Mammary epithelial cell (primary cell): ENCODE measurements around the gene LNX1.

Experiments used
- CTCF ChIP-seq, 2 donors: IDR thresholded peaks in 1 of 2; conservative IDR thresholded peaks in 1 of 2; 2 replicates each; pipeline ENCODE4 v1.5.1; 2011 to 2012; ENCODE audit warnings: inconsistent platforms in 2 of 2, low read length in 2 of 2, mild to moderate bottlenecking in 2 of 2, control low read depth in 1 of 2, low read depth in 1 of 2; ENCODE audit not compliant: insufficient read depth in 1 of 2; ENCODE audit errors: extremely low read depth in 1 of 2
- EZH2 ChIP-seq: IDR thresholded peaks from 2 replicates; pipeline ENCODE4 v1.6.1; 2012; ENCODE audit warnings: low read length, inconsistent platforms, borderline replicate concordance

- TF ChIP-seq CTCF (conservative IDR thresholded peaks at IDR 0.05 in 1 of 2, IDR thresholded peaks at IDR 0.05 in 1 of 2; ENCODE audit: extremely low read depth in 1 of 2, insufficient read depth in 1 of 2, low read depth in 1 of 2, low read length in 2 of 2) (no peak), EZH2 (no peak)
Observed at GRCh38 chr4:53453385-53453784, 137.9 kb downstream of the LNX1 start.
